SU-DHL-6 (cell line): ENCODE data around the gene PDE8B.

Source experiments
- H2AFZ ChIP-seq: fragments of 200-600 bp; sonication (generic); 2 replicates; pipeline ENCODE4 v1.6.1; 2014; ENCODE audit warnings: low read depth, mild to moderate bottlenecking, moderate library complexity, mixed read lengths, antibody characterized with exemption, low read length; ENCODE audit not compliant: severe bottlenecking
- H3F3A ChIP-seq: fragments of 200-600 bp; shearing (Covaris generic); 2 replicates; pipeline ENCODE4 v1.6.0; 2016; ENCODE audit warnings: antibody characterized with exemption, mild to moderate bottlenecking; ENCODE audit not compliant: insufficient read depth
- H3K27ac ChIP-seq: fragments of 200-600 bp; sonication (generic); 2 replicates; pipeline ENCODE4 v1.5.1; 2016; ENCODE audit warnings: low read depth, mild to moderate bottlenecking, low read length, moderate library complexity, mixed read lengths
- H3K27me3 ChIP-seq: fragments of 200-600 bp; sonication (generic), shearing (Covaris generic); 2 replicates; pipeline ENCODE4 v1.6.0; 2014; ENCODE audit warnings: mild to moderate bottlenecking, low read length
- H3K36me3 ChIP-seq: fragments of 200-600 bp; sonication (generic); 2 replicates; pipeline ENCODE4 v1.6.1; 2014; ENCODE audit warnings: mild to moderate bottlenecking, low read length, mixed read lengths
- H3K4me2 ChIP-seq: fragments of 300-600, 200-600 bp; shearing (Covaris generic), sonication (generic); 2 replicates; pipeline ENCODE4 v1.6.0; 2014; ENCODE audit warnings: low read length, low read depth, mild to moderate bottlenecking; ENCODE audit not compliant: poor library complexity, severe bottlenecking
- H3K4me3 ChIP-seq: fragments of 200-600 bp; sonication (generic); 2 replicates; pipeline ENCODE4 v1.5.1; 2014; ENCODE audit warnings: antibody characterized with exemption, low read length, mild to moderate bottlenecking, mixed read lengths; ENCODE audit not compliant: insufficient read depth, poor library complexity, severe bottlenecking
- H3K79me2 ChIP-seq: fragments of 200-600 bp; sonication (generic); 2 replicates; pipeline ENCODE4 v1.6.1; 2014; ENCODE audit warnings: mild to moderate bottlenecking, low read length, moderate library complexity; ENCODE audit not compliant: insufficient read depth
- H3K9ac ChIP-seq: fragments of 200-600 bp; sonication (generic); 2 replicates; pipeline ENCODE4 v1.7.0; 2014; ENCODE audit warnings: mild to moderate bottlenecking, low read length
- H3K9me2 ChIP-seq: fragments of 200-600 bp; sonication (generic); replicated peaks from 2 replicates; pipeline ENCODE4 v1.6.1; 2014; ENCODE audit warnings: low read length; ENCODE audit not compliant: insufficient read depth
- H3K9me3 ChIP-seq: fragments of 200-600 bp; sonication (generic); 2 replicates; pipeline ENCODE4 v1.6.1; 2014; ENCODE audit warnings: low read length, mixed read lengths; ENCODE audit not compliant: insufficient read depth
- H4K20me1 ChIP-seq: fragments of 200-600 bp; sonication (generic); 2 replicates; pipeline ENCODE4 v1.6.1; 2014; ENCODE audit warnings: low read depth, mild to moderate bottlenecking, antibody characterized with exemption, low read length, moderate library complexity, mixed read lengths
- CTCF ChIP-seq: fragments of 200-600 bp; sonication (generic); IDR thresholded peaks from one replicate; pipeline ENCODE4 v1.5.1; 2017; ENCODE audit warnings: antibody characterized with exemption, mild to moderate bottlenecking, low read length, moderate library complexity; ENCODE audit not compliant: insufficient read depth, poor library complexity, severe bottlenecking
- EZH2phosphoT487 ChIP-seq: fragments of 200-600 bp; sonication (generic), shearing (Covaris generic); conservative IDR thresholded peaks from 2 replicates; pipeline ENCODE4 v1.6.1; 2018; ENCODE audit warnings: mild to moderate bottlenecking, antibody characterized with exemption, low read length, moderate library complexity, mixed read lengths

Gene PDE8B

DNA sequence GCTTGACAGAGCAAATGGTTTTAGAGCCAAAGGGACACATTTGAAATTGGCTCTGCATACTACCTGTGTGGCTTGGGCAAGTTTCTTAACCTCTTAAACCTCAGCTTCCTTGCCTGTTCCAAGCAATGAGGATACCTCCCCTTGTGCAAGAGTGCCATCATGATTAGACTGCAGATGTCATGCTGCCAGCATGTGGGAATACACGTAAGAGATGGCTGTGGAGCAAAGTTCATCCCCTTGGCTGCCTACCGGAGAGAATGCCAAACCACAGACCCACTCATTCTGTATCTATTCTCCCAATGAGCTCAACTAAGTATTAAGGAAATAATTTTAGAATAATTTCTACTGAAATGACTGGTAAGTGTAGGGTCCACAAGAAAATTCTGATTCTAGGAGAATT lies 180.3 kb downstream of the PDE8B start:
- Histone ChIP-seq H3K27ac (no peak overlapping the region), H3K9me3 (no peaks in the 10 kb centered on the region), H3F3A (no peaks in the 10 kb centered on the region), H3K79me2 (no peaks in the 10 kb centered on the region), H3K9ac (no peak overlapping the region), H3K9me2 (no peaks in the 10 kb centered on the region), H3K4me3 (no peak overlapping the region), H3K4me2 (no peak overlapping the region), H4K20me1 (no peaks in the 10 kb centered on the region), H2AFZ (no peak overlapping the region), H3K27me3 (no peaks in the 10 kb centered on the region), H3K36me3 (no peaks in the 10 kb centered on the region)
- TF ChIP-seq EZH2phosphoT487 (no peak), CTCF (no peak)

DNA sequence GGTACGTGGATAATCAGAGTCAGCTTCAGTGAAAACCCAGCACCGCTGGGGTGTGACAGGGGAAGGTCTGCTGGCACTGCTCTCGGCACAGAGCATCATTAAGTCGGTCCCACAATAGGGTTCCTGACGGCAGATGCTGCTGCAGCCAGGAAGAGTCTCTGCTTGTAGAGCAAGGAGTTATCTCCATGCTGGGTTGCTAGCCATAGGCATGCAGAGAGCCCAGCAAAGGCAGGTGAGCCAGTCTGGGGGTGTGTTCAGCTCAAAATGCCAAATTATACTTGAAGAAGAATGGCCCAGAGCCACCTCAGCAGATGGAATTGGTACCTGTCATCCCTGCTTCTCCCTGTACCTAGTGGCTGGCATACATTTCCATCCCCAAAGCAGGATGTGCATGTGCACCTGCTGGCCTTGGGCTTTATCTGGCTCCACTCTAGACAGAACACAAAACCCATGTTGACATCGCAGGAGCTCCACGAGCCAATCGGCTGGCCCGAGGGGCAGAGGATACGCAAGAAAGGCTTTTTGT lies 180.8 kb downstream of the PDE8B start:
- no peak overlapping the region for H3K4me3 ChIP-seq
- H3K9ac ChIP-seq = no peak overlapping the region
- no peak overlapping the region for H2AFZ ChIP-seq
- H3K9me3 ChIP-seq = no peaks in the 10 kb centered on the region
- no peaks in the 10 kb centered on the region for H3K79me2 ChIP-seq
- no peaks in the 10 kb centered on the region for H3F3A ChIP-seq
- no peaks in the 10 kb centered on the region for H3K27me3 ChIP-seq
- no peaks in the 10 kb centered on the region for H4K20me1 ChIP-seq
- H3K9me2 ChIP-seq = no peaks in the 10 kb centered on the region
- H3K36me3 ChIP-seq = no peaks in the 10 kb centered on the region
- TF ChIP-seq EZH2phosphoT487 = no peak
- TF ChIP-seq CTCF = no peak
- H3K27ac ChIP-seq = no peak overlapping the region
- H3K4me2 ChIP-seq = no peak overlapping the region

DNA sequence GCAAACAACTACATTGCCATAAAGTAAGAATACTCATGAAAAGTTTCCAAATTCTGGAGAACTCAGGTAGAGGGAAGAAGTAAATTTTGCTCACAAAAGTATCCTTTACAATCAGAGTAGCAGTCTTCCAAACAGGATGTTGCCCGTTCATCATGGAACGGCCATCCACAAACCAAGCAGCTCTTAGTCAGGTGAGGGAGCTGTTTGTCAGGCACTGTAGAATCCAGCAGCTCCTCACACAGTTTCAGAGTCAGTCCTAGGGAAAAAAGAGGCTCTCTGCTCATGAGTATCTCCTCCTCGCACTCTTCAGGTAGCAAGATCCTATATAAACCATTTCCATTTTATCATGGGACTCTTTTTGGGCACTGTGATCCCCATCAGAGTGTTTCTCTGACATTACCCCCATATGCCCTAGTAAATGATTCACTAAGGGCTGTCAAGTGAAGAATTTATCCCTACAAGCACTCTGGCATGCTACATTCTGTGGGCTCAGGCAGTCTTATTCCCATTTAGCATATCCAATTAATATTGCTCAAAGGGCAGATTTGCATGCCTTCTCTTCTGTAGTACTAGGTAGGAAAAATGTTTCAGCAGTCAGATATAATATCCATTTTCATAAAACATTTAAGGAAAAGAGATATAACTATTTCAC lies 183.7 kb downstream of the PDE8B start:
- Histone ChIP-seq H4K20me1 (no peaks in the 10 kb centered on the region), H3K36me3 (no peaks in the 10 kb centered on the region), H3K27ac (no peak overlapping the region), H3K9me2 (no peaks in the 10 kb centered on the region), H3K4me2 (no peak overlapping the region), H3K9ac (no peak overlapping the region), H2AFZ (no peak overlapping the region), H3K79me2 (no peaks in the 10 kb centered on the region), H3K27me3 (no peaks in the 10 kb centered on the region), H3K9me3 (no peaks in the 10 kb centered on the region), H3K4me3 (no peak overlapping the region), H3F3A (no peaks in the 10 kb centered on the region)
- no peak for TF ChIP-seq CTCF
- no peak for TF ChIP-seq EZH2phosphoT487
